ENCODE data around the gene TRMT2A. TPM values are rescaled to one million over a fixed set of nuclear protein-coding genes. Genes with fewer than 3 reads are reported as not detected.

TRMT2A gene
- total and polyA plus RNA-seq, 2 of the 8 experiments (the other 6 are each of a cell fraction or from before 2014, with no cell fraction given): 44.9 to 50.3 TPM

GRCh38 chr22:20123366-20124082 lies 6.5 kb upstream of the TRMT2A start:
- FAIRE-seq (no peak), DNase-seq (ENCODE audit: low read depth in 1 of 2, low spot score in 2 of 2) (no peak)
- Histone ChIP-seq H3K56ac (replicated peaks; ENCODE audit: insufficient read length, low read depth, low read length) (no peak overlapping the region), H3K9me3 (ENCODE audit: insufficient read depth in 2 of 2, low read depth in 1 of 2, low read length in 1 of 2) (no peaks in the 10 kb centered on the region), H3K4me3 (ENCODE audit: extremely low read depth in 1 of 4, insufficient read depth in 2 of 4, low read depth in 3 of 4, low read length in 4 of 4) (no peak overlapping the region), H3K23ac (ENCODE audit: insufficient read length) (no peak overlapping the region), H3K14ac (ENCODE audit: insufficient read length) (no peak overlapping the region), H2BK15ac (ENCODE audit: low read length) (no peak overlapping the region), H3K4me2 (ENCODE audit: insufficient read depth in 1 of 2, low read depth in 2 of 2, low read length in 2 of 2) (no peak overlapping the region), H3K18ac (ENCODE audit: extremely low read depth, low read length) (no peak overlapping the region), H4K20me1 (replicated peaks in 1 of 2; ENCODE audit: control insufficient read depth in 1 of 2, insufficient read depth in 2 of 2, low read length in 2 of 2) (peaks cover 41 to 51% of the 10 kb centered on the region in 2 experiments), H3K4ac (replicated peaks; ENCODE audit: insufficient read length, low read depth, low read length) (no peak overlapping the region), H3K79me2 (ENCODE audit: control insufficient read depth in 1 of 2, insufficient read depth in 2 of 2, low read length in 2 of 2) (peaks cover 39 to 60% of the 10 kb centered on the region in 2 experiments), H2AK5ac (ENCODE audit: low read depth, low read length) (no peak overlapping the region), H3K9ac (replicated peaks in 1 of 4; ENCODE audit: extremely low read depth in 1 of 4, low read depth in 3 of 4, low read length in 3 of 4) (no peak overlapping the region), H2BK120ac (replicated peaks; ENCODE audit: low read depth, low read length) (no peak overlapping the region), H3K79me1 (ENCODE audit: low read depth, low read length) (peaks cover 8% of the 10 kb centered on the region; the same call in 1 of the 2 replicates), H3K27ac (ENCODE audit: low read depth, low read length) (no peak overlapping the region), H2BK5ac (ENCODE audit: low read depth, low read length) (no peak overlapping the region; the same call in 1 of the 2 replicates), H4K8ac (ENCODE audit: extremely low read depth, insufficient read depth, low read length) (peak overlapping the region; percentile 64), H4K91ac (replicated peaks; ENCODE audit: insufficient read length, low read length) (no peak overlapping the region), H3K27me3 (replicated peaks in 1 of 4; ENCODE audit: control insufficient read depth in 3 of 4, extremely low read depth in 1 of 4, insufficient read depth in 3 of 4, low read length in 3 of 4) (no peaks in the 10 kb centered on the region), H2AFZ (ENCODE audit: low read length) (no peak overlapping the region), H4K5ac (ENCODE audit: insufficient read length, low read depth, low read length) (no peak overlapping the region), H2BK12ac (ENCODE audit: low read depth, low read length) (no peak overlapping the region), H3K36me3 (ENCODE audit: control insufficient read depth in 2 of 4, insufficient read depth in 4 of 4, low read length in 3 of 4) (peaks cover 54 to 84% (median 68%) of the 10 kb centered on the region in 4 experiments), H2BK20ac (ENCODE audit: low read length) (no peak overlapping the region), H3K23me2 (ENCODE audit: low read depth, low read length) (peaks cover 7% of the 10 kb centered on the region; the same call in 1 of the 2 replicates), H3K4me1 (replicated peaks in 1 of 4; ENCODE audit: control insufficient read depth in 3 of 4, insufficient read depth in 4 of 4, low read length in 3 of 4) (peaks cover 0 to 13% (median 5%) of the 10 kb centered on the region in 4 experiments; a peak in 5 of 7 replicates)
- ChIA-PET CTCF (ENCODE audit: partially characterized antibody) (interaction anchor here (1.9 kb wide), 1 partner anchor 110 kb away, joined by 5 read pairs; no protein-coding TSS in a partner anchor), POLR2A (ENCODE audit: partially characterized antibody) (interaction anchor here (0.8 to 8.3 kb wide), 10 partner anchors 5 to 138 kb away, joined by 3 to 223 read pairs (median 4); partner anchors contain the start of genes RANBP1 and TRMT2A)
- peak; percentile 37 to 43 for TF ChIP-seq POLR2A (IDR thresholded peaks at IDR 0.05; ENCODE audit: control extremely low read depth in 1 of 2, low read depth in 2 of 2, low read length in 2 of 2)
- TF ChIP-seq POLR2AphosphoS5 (IDR thresholded peaks at IDR 0.05; ENCODE audit: low read depth, low read length): peak; percentile 51
- TF ChIP-seq RXRA (IDR thresholded peaks at IDR 0.05; ENCODE audit: insufficient read depth, low read depth, low read length): no peak
- WGBS, 2 experiments (ENCODE audit: extremely low coverage in 1 of 2, insufficient coverage in 1 of 2, insufficient read length in 1 of 2, insufficient replicate concordance in 2 of 2, low coverage in 1 of 2, low lambda C conversion rate in 2 of 2, missing lambda C conversion rate in 1 of 2): 95% methylated on average over 8 of the region's 13 CpGs; no CpG with 5 or more reads in 1 of the 2 experiments
